A549 (cell line): Measurements from ENCODE around the gene ASXL3.

Experiments
- CHD2 ChIP-seq: fragments of 150-350 bp; IDR thresholded peaks from 2 replicates; pipeline ENCODE4 v1.6.1; 2014; ENCODE audit warnings: low read length; ENCODE audit not compliant: partially characterized antibody
- CHD4 ChIP-seq: fragments of 200-600 bp; sonication (generic); IDR thresholded peaks from 2 replicates; pipeline ENCODE4 v1.6.1; 2016; ENCODE audit warnings: antibody characterized with exemption, mild to moderate bottlenecking, borderline replicate concordance
- EHF ChIP-seq: fragments of 250-450 bp; sonication (Bioruptor Pico); IDR thresholded peaks from 2 replicates; pipeline ENCODE4 v1.5.0; 2020; ENCODE audit warnings: mild to moderate bottlenecking
- FOSL2 ChIP-seq, 2 experiments: fragments of 450-650 bp in 1 of 2; fragments of >200 bp in 1 of 2; sonication (Bioruptor Twin) in 1 of 2; formaldehyde crosslinking; IDR thresholded peaks; 2 replicates each; pipeline versions ENCODE4 v1.5.0 to v1.6.1; 2016 to 2020; ENCODE audit warnings: mild to moderate bottlenecking in 1 of 2, moderate library complexity in 1 of 2
- HDAC2 ChIP-seq: fragments of 200-600 bp; sonication (generic); IDR thresholded peaks from 2 replicates; pipeline ENCODE4 v1.6.1; 2016
- HOXB5 ChIP-seq: fragments of 250-450 bp; sonication (Bioruptor Pico); IDR thresholded peaks from 2 replicates; pipeline ENCODE4 v1.5.0; 2020; ENCODE audit warnings: mild to moderate bottlenecking, moderate library complexity
- POLR2A ChIP-seq: IDR thresholded peaks from 2 replicates; pipeline ENCODE4 v1.6.1; 2012; ENCODE audit warnings: mild to moderate bottlenecking, low read length
- RAD21 ChIP-seq, 2 experiments: fragments of >200 bp in 1 of 2; sonication (Bioruptor Twin) in 1 of 2; formaldehyde crosslinking in 1 of 2; IDR thresholded peaks in 1 of 2; conservative IDR thresholded peaks in 1 of 2; 2 replicates in 1 of 2; 3 replicates in 1 of 2; pipeline ENCODE4 v1.6.1; 2012 to 2018; ENCODE audit warnings: inconsistent platforms in 1 of 2
- RNF2 ChIP-seq: fragments of 200-600 bp; sonication (generic); IDR thresholded peaks from 2 replicates; pipeline ENCODE4 v1.6.1; 2016; ENCODE audit warnings: low read depth, mild to moderate bottlenecking, antibody characterized with exemption, moderate library complexity, borderline replicate concordance
- TF ChIP-seq, protein P1 (sequence below): fragments of >200 bp; sonication (Bioruptor Twin); formaldehyde crosslinking; IDR thresholded peaks from 3 replicates; pipeline ENCODE4 v1.5.1; 2016
- TF ChIP-seq, protein P2 (sequence below): fragments of 450-650 bp; IDR thresholded peaks from 2 replicates; pipeline ENCODE4 v1.6.1; 2014; ENCODE audit warnings: antibody characterized with exemption

DNA sequence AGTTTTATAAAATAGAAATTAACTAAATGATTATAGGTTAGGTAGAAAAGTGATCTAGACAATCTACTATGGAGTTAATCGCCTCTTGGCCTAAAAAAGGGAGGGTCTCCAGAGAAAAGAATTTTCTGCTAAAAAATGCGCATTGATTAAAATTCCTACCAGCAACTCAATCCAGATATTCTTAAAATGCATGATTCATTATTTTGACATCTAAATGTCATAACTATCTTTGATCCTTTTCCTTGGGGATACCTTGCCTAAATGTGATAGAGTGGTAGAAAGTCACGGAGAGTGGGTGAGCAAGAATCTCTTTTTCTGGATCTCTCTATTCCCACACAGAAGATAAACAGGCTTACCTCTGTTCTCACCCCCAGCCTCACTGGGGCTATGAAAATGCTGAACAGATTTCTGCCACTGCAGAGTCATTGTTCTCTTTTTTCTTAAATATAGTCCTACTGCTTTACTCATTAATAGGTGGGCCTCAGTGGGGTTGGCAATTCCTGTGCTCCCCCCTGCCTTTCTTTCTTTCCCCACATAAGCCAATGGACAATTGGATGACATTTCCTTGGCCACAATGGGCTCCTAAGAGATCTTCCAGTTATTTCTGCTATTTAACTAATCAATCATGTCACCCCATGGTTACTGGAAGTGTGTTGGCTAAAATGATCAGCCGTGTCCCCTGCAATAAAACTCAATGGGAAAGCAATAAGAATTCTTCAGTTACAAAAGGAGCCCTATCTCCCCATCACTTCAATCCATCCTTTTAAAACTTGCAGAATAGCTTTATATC lies 5.8 kb upstream of the ASXL3 start:
- TF ChIP-seq, protein P1, sequence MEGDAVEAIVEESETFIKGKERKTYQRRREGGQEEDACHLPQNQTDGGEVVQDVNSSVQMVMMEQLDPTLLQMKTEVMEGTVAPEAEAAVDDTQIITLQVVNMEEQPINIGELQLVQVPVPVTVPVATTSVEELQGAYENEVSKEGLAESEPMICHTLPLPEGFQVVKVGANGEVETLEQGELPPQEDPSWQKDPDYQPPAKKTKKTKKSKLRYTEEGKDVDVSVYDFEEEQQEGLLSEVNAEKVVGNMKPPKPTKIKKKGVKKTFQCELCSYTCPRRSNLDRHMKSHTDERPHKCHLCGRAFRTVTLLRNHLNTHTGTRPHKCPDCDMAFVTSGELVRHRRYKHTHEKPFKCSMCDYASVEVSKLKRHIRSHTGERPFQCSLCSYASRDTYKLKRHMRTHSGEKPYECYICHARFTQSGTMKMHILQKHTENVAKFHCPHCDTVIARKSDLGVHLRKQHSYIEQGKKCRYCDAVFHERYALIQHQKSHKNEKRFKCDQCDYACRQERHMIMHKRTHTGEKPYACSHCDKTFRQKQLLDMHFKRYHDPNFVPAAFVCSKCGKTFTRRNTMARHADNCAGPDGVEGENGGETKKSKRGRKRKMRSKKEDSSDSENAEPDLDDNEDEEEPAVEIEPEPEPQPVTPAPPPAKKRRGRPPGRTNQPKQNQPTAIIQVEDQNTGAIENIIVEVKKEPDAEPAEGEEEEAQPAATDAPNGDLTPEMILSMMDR: no peak
- TF ChIP-seq CHD2 (no peak), RNF2 (no peak), HDAC2 (no peak), POLR2A (no peak), FOSL2 (IDR thresholded peaks at IDR 0.05) (no peak), FOSL2 (CRISPR knock-in tag; IDR thresholded peaks at IDR 0.05) (no peak), EHF (CRISPR knock-in tag) (no peak), RAD21 (conservative IDR thresholded peaks at IDR 0.05 in 1 of 2, IDR thresholded peaks at IDR 0.05 in 1 of 2) (no peak), HOXB5 (no peak), CHD4 (no peak)
- TF ChIP-seq, protein P2, sequence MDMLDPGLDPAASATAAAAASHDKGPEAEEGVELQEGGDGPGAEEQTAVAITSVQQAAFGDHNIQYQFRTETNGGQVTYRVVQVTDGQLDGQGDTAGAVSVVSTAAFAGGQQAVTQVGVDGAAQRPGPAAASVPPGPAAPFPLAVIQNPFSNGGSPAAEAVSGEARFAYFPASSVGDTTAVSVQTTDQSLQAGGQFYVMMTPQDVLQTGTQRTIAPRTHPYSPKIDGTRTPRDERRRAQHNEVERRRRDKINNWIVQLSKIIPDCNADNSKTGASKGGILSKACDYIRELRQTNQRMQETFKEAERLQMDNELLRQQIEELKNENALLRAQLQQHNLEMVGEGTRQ: no peak
